ENCODE results near the gene ASB15.

DNA sequence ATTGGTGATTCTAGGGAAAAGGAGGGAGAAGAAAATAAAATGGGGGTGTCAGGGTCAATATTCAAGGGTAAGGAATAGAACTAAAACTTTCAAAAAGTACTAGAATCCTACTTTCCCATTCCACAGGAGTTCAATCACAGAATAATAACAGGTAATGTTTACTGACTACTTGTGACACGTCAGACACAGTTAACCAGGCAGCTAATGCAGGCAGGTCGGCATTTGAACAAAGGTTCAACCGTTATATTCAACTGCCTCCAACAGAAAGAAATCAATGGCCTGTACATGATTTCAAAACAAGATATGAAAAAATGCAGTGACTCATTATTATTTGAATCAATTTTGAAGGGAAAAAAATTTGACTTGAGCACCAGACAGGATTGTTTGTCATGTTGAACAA lies 3.1 kb downstream of the ASB15 start:
- TF ChIP-seq TCF12 (IDR thresholded peaks at IDR 0.05; ENCODE audit: low read depth) (no peak), CEBPB (IDR thresholded peaks at IDR 0.05) (no peak)

All from Ishikawa (cell line).